ENCODE results near the gene ARHGAP9.
"Not testable (repeated sequence)": the region's sequence is repeated elsewhere in the genome, so short reads cannot be mapped to it uniquely, and the experiment has no call there.

Gene ARHGAP9

GRCh38 chr12:57514720-57515407 is 35.2 kb upstream of the ARHGAP9 start:
- H3K4me3 ChIP-seq (ENCODE audit: low read depth, low read length), result no peak overlapping the region
- no peak for TF ChIP-seq MAX (IDR thresholded peaks at IDR 0.05; ENCODE audit: low read depth, low read length)
- no peak for TF ChIP-seq CTCF (IDR thresholded peaks at IDR 0.05; ENCODE audit: low read depth, low read length)
- TF ChIP-seq POLR2A (IDR thresholded peaks at IDR 0.05; ENCODE audit: extremely low read depth, insufficient read length), result no peak
- TF ChIP-seq MYC (IDR thresholded peaks at IDR 0.05; ENCODE audit: low read depth, low read length), result no peak
- DNase-seq (ENCODE audit: low read depth), result no peak

GRCh38 chr12:57514246-57514645 is 34.6 kb upstream of the ARHGAP9 start:
- DNase-seq (ENCODE audit: low read depth); H3K4me3 ChIP-seq (ENCODE audit: low read depth, low read length): not testable (repeated sequence)

GRCh38 chr12:57513677-57514076 is 34.0 kb upstream of the ARHGAP9 start:
- H3K4me3 ChIP-seq (ENCODE audit: low read depth, low read length); DNase-seq (ENCODE audit: low read depth): not testable (repeated sequence)

GRCh38 chr12:57513266-57513665 is 33.6 kb upstream of the ARHGAP9 start:
- TF ChIP-seq MYC (IDR thresholded peaks at IDR 0.05; ENCODE audit: low read depth, low read length), result no peak
- no peak for TF ChIP-seq POLR2A (IDR thresholded peaks at IDR 0.05; ENCODE audit: extremely low read depth, insufficient read length)
- TF ChIP-seq CTCF (IDR thresholded peaks at IDR 0.05; ENCODE audit: low read depth, low read length), result no peak
- TF ChIP-seq MAX (IDR thresholded peaks at IDR 0.05; ENCODE audit: low read depth, low read length), result no peak
- H3K4me3 ChIP-seq (ENCODE audit: low read depth, low read length), result no peak overlapping the region
- no peak for DNase-seq (ENCODE audit: low read depth)

- TF ChIP-seq MYC (IDR thresholded peaks at IDR 0.05; ENCODE audit: low read depth, low read length) (no peak), CTCF (IDR thresholded peaks at IDR 0.05; ENCODE audit: low read depth, low read length) (no peak), MAX (IDR thresholded peaks at IDR 0.05; ENCODE audit: low read depth, low read length) (no peak), POLR2A (IDR thresholded peaks at IDR 0.05; ENCODE audit: extremely low read depth, insufficient read length) (no peak)
- H3K4me3 ChIP-seq (ENCODE audit: low read depth, low read length), result no peak overlapping the region
- DNase-seq (ENCODE audit: low read depth), result no peak
These were observed 33.0 kb upstream of the ARHGAP9 start for GRCh38 chr12:57512665-57513064.

GRCh38 chr12:57511588-57512325 is 32.1 kb upstream of the ARHGAP9 start:
- TF ChIP-seq MAX (IDR thresholded peaks at IDR 0.05; ENCODE audit: low read depth, low read length) (no peak), POLR2A (IDR thresholded peaks at IDR 0.05; ENCODE audit: extremely low read depth, insufficient read length) (no peak), CTCF (IDR thresholded peaks at IDR 0.05; ENCODE audit: low read depth, low read length) (no peak), MYC (IDR thresholded peaks at IDR 0.05; ENCODE audit: low read depth, low read length) (no peak)
- DNase-seq (ENCODE audit: low read depth), result no peak
- H3K4me3 ChIP-seq (ENCODE audit: low read depth, low read length), result no peak overlapping the region

- TF ChIP-seq MYC (IDR thresholded peaks at IDR 0.05; ENCODE audit: low read depth, low read length), result no peak
- TF ChIP-seq CTCF (IDR thresholded peaks at IDR 0.05; ENCODE audit: low read depth, low read length), result no peak
- TF ChIP-seq MAX (IDR thresholded peaks at IDR 0.05; ENCODE audit: low read depth, low read length), result no peak
- TF ChIP-seq POLR2A (IDR thresholded peaks at IDR 0.05; ENCODE audit: extremely low read depth, insufficient read length), result no peak
- no peak for DNase-seq (ENCODE audit: low read depth)
- no peak overlapping the region for H3K4me3 ChIP-seq (ENCODE audit: low read depth, low read length)
These were observed 31.5 kb upstream of the ARHGAP9 start for GRCh38 chr12:57511161-57511560.

GRCh38 chr12:57507796-57508195 is 28.1 kb upstream of the ARHGAP9 start:
- H3K4me3 ChIP-seq (ENCODE audit: low read depth, low read length); DNase-seq (ENCODE audit: low read depth): not testable (repeated sequence)

GRCh38 chr12:57506541-57506940 is 26.9 kb upstream of the ARHGAP9 start:
- not testable (repeated sequence) for DNase-seq (ENCODE audit: low read depth); H3K4me3 ChIP-seq (ENCODE audit: low read depth, low read length)
